Measurements from ENCODE around the gene CCDC175. TPM values are rescaled to one million over a fixed set of nuclear protein-coding genes. Genes with fewer than 3 reads are reported as not detected.
A peak's percentile ranks its signal among the peaks of the same experiment; 100 is the strongest.

CCDC175 gene
- not detected for total RNA-seq

- DNase-seq (ENCODE audit: low spot score) (peak; percentile 87), ATAC-seq (peak; percentile 91)
- intact Hi-C loops (cut with DNase I): no loop called here
Observed at GRCh38 chr14:59576332-59577294, at the start of gene CCDC175. TSS of gene CCDC175 (minus strand) at chr14:59576812. CDS start at chr14:59576775, 37 bp downstream.

DNA sequence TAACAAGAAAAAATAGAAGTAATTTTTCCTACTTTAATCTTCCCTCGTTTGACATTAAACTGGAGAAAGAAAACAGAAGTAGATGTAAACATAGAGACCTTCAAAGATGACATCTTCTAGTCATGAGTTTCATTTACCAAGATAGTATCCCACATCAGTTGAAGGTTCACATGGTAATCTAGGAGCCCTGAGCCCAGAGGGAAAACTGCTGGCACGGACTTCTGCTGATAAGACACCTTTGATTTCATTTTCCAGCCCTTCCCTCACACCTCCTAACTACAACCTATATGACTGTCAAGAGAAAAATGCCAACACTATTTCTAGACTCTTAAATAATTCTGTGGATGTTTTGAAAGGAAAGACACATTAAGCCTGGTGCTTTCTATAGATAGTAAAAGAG lies 46.0 kb upstream of the CCDC175 start:
- DNase-seq (ENCODE audit: low spot score): no peak
- ATAC-seq: no peak
- intact Hi-C loops (cut with DNase I): no loop called here

GRCh38 chr14:59619061-59619460 lies 42.4 kb upstream of the CCDC175 start:
- DNase-seq (ENCODE audit: low spot score) (no peak), ATAC-seq (no peak)
- intact Hi-C loops (cut with DNase I): no loop called here

DNA sequence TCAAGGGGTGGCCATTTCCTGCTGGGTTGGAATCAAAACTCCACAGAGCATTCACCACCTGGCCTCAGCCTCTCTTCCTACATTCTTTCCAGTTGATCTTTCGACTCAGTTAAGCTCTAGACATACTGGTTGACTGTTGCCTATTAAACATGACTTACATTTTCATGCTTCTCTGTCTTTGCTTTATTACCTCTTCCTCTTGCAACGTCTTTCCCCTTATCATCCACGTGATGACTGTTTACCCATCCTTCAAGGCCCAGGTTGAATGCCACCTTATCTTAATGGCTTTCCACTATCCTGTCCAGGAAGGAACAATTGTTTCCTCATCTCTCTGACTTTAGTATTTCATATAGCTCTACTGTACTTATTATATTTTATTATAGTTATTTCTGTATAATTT lies 24.4 kb upstream of the CCDC175 start:
- no peak for ATAC-seq
- intact Hi-C loops (cut with DNase I): no loop called here
- no peak for DNase-seq (ENCODE audit: low spot score)

DNA sequence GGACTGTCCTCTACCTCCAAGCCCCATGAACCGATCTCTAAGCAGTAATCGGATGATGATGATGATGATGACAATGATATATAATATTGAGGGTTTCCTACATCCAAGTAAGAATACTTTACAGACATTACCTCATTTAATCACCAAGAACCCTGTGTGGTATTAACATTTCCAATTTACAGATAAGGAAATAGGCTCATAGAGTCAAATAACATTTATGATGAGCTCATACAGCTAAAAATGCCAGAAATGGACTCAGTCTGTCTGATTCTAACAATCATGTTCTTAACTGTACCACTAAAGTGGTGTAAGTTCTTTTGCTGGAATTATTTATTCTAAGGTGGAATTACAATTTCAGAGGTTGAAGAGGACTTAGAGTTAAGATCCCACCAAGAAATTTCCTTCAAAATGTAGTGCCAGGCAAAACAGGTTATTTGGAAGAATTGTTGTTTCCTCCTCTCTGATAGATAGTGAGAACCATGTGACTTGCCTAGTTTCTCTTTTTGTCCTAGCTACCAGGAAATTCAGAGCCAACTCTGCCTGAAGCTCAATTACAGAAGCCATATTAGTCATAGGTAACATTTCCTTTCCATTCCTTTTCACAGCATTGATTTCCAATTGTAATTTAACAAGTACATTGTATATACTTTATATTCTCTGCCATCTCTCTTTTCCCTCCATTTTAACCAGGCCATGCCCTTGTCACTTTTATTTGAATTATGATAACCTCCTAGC lies 23.8 kb upstream of the CCDC175 start:
- intact Hi-C loops (cut with DNase I): no loop called here
- DNase-seq (ENCODE audit: low spot score): no peak
- no peak for ATAC-seq

GRCh38 chr14:59595071-59595470 lies 18.5 kb upstream of the CCDC175 start:
- intact Hi-C loops (cut with DNase I): no loop called here
- ATAC-seq: no peak

GRCh38 chr14:59591641-59592370 lies 15.2 kb upstream of the CCDC175 start:
- ATAC-seq (no peak), DNase-seq (ENCODE audit: low spot score) (no peak)
- intact Hi-C loops (cut with DNase I): no loop called here

More at GRCh38 chr14:59595071-59595470, 18.5 kb upstream of the CCDC175 start:
- DNase-seq (ENCODE audit: low spot score): no peak

DNA sequence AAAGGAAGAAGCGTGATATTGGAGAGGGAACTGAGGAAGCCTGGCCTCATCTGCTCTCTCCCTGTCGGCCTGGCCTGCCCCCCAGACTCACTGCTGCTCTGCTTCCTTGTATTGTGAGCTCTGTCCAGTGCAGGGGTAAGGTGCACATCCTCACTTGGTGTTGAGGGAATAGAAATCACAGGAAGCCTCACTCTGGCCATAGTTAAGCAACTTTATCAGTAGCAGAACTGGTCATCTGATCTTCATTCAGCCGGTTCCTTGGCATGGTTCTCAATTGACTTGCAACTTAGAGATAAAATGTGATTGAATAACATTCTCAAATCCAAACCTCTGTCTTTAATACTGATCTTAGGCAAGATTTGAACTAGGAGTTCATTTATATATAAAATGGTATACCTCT lies 11.5 kb upstream of the CCDC175 start:
- no peak for DNase-seq (ENCODE audit: low spot score)
- ATAC-seq: no peak
- intact Hi-C loops (cut with DNase I): no loop called here

- no peak for DNase-seq (ENCODE audit: low spot score)
- intact Hi-C loops (cut with DNase I): no loop called here
- ATAC-seq: no peak
Observed at GRCh38 chr14:59585891-59586554, 9.4 kb upstream of the CCDC175 start.

DNA sequence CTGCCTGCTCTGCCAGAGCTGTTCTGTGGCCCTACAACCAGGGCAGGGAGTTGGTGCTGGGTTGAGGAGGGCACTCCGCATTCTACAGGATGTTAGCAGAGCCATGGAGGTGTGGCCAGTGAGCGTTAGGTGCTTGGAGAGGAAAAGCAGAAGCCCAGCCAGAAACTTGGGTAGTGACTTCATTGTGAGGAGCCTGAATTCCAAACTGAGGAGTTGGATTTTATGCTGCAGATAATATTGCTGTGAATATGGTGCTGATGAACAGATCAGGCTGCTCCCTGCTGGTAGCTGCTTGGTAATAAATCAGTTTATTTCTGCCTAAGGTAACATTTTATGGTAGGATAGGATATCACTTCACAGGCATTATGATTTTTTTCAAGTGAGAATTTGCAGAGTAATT lies 7.1 kb upstream of the CCDC175 start:
- intact Hi-C loops (cut with DNase I): no loop called here
- ATAC-seq: peak; percentile 20
- DNase-seq (ENCODE audit: low spot score): no peak

DNA sequence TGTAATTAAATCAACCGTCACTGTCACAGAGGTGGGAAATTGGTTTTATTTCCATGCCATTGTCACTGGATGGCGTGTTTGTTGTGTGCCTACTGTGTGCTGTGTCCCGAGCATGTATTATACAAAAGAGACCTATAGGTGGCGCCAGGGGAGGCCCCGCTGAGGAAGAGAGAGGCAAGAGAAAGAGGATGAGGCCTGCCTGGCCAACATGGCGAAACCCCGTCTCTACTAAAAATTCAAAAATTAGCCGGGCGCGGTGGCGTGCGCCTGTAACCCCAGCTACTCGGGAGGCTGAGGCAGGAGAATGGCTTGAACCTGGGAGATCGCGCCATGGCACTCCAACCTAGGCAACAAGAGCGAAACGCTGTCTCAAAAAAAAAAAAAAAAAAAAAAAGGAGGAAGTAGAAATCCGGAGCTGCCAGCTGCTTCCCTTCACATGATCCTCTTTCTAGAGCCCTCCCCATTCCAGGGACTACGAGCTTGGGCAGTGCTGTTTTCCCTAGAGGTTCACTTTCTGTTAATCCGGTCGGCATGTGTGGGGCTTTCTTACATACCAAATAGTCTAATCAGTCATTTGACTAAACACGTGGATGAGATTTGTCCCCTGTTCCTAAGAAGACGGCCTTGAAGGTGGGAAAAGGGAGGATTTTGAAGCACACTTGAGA lies 6.4 kb upstream of the CCDC175 start:
- no peak for DNase-seq (ENCODE audit: low spot score)
- peak; percentile 71 for ATAC-seq

DNA sequence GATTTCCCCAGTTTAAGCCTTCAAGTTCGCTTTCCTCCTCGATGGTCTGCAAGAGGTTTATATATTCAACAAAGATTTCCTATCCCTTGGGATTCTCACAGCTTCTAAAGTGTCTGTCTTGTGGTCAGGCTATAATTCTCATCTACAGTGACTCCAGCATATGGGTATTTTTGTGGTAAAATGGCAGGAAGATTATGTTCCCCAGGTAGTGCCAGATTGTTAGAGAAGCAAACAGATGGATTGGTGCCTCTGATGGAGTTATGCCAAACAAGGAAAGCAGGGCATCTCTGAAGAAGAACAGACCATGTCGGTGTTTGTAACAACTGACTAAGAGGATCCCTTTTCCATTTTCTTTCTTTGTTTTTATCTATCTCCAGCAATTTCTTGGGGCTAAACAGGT lies 5.5 kb upstream of the CCDC175 start:
- intact Hi-C loops (cut with DNase I): no loop called here
- ATAC-seq: no peak

More for the DNA sequence above, 6.4 kb upstream of the CCDC175 start:
- intact Hi-C loops (cut with DNase I): no loop called here

GRCh38 chr14:59580911-59581310 lies 4.3 kb upstream of the CCDC175 start:
- DNase-seq (ENCODE audit: low spot score): no peak
- intact Hi-C loops (cut with DNase I): no loop called here
- no peak for ATAC-seq

More for the DNA sequence above, 5.5 kb upstream of the CCDC175 start:
- no peak for DNase-seq (ENCODE audit: low spot score)

GRCh38 chr14:59570122-59570521 lies 6.5 kb downstream of the CCDC175 start:
- intact Hi-C loops (cut with DNase I): no loop called here
- ATAC-seq: no peak
- no peak for DNase-seq (ENCODE audit: low spot score)

DNA sequence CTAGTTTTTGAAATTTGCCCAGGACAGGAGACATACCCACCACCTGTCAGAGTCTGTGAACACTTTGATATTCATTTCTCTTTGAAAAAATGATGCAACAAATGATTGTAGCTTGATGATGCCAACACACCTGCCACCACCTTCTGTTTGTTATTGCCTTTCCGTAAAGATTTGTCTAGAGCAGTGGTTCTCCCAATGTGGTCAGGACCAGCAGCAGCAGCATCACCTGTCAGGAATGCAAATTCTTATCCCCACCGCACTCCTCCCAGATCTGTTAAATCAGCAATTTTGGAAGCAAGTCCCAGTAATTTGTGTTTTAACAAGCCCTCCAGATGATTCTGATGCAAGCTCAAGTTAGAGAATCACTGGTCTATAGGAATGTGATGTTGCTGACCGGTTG lies 9.9 kb downstream of the CCDC175 start:
- ATAC-seq: no peak
- DNase-seq (ENCODE audit: low spot score): no peak
- intact Hi-C loops (cut with DNase I): no loop called here

DNA sequence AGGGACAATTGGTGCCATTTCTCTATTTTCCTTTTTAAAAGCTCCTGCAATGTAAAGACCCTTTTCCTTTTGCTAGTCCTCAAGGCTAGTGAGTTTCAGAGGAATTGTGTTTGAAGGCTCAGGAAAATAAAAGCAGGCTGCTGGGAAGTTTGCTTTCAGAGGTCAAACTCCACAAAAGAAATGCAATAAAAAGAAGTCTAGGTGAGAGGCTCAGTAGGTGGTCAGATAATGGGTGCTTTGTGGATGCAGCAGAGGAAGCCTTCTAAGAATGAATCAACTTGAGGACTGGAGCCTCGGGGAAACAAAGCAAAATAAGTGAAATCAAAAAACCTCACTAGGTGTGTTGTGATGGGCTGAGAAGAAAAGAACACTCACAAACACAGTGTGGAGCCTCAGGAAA lies 10.3 kb downstream of the CCDC175 start:
- ATAC-seq (no peak), DNase-seq (ENCODE audit: low spot score) (no peak)
- intact Hi-C loops (cut with DNase I): no loop called here

GRCh38 chr14:59565087-59565486 lies 11.5 kb downstream of the CCDC175 start:
- ATAC-seq (no peak), DNase-seq (ENCODE audit: low spot score) (no peak)
- intact Hi-C loops (cut with DNase I): no loop called here

DNA sequence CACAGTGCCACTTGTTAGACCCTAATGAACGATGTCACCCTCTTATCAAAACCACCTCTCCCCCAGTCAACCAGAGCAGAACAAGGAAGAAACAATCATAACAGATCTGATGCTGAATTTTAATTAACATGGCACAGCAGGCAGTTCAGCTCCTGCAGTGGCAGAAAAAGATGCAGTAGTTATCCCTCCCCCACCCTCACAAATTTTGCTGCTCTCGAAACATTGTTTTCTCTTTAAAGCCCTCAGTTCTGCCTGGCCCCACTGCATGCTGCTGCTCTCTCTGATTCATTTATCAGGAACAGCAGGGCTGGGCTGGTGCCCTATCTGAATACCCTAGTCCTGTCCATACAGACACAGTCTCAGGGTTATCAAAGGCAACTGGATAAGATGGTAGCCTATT lies 12.2 kb downstream of the CCDC175 start:
- intact Hi-C loops (cut with DNase I): no loop called here
- DNase-seq (ENCODE audit: low spot score): no peak
- no peak for ATAC-seq

All from sciatic nerve (tissue), 2 donors.